ENCODE results near the gene ANKRD40. TPM values are rescaled to one million over a fixed set of nuclear protein-coding genes. Genes with fewer than 3 reads are reported as not detected.

The ANKRD40 gene
- total and polyA plus RNA-seq, 4 donors = 6.2 to 15.1 (median 9.7) TPM

DNA sequence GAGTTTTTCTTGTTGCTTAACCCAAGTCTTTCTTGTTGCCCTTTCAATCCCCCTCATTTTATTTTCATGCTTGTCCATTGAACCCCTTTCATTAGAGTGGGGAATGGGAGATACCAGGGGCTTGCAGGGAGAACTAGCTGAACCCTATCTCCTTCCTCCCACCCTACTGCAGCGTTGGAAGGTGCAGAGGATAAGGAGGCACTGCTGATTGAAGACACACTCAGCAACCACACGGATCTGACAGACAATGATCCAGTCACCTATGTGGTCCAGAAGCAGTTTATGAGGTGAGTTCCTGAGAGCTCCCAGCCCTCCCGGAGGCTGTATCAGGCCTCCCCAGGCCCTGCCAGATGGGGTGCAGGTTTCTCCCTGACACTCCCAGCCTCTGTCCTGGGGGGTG is 32.5 kb downstream of the ANKRD40 start (continued):
- TF ChIP-seq, protein P1, sequence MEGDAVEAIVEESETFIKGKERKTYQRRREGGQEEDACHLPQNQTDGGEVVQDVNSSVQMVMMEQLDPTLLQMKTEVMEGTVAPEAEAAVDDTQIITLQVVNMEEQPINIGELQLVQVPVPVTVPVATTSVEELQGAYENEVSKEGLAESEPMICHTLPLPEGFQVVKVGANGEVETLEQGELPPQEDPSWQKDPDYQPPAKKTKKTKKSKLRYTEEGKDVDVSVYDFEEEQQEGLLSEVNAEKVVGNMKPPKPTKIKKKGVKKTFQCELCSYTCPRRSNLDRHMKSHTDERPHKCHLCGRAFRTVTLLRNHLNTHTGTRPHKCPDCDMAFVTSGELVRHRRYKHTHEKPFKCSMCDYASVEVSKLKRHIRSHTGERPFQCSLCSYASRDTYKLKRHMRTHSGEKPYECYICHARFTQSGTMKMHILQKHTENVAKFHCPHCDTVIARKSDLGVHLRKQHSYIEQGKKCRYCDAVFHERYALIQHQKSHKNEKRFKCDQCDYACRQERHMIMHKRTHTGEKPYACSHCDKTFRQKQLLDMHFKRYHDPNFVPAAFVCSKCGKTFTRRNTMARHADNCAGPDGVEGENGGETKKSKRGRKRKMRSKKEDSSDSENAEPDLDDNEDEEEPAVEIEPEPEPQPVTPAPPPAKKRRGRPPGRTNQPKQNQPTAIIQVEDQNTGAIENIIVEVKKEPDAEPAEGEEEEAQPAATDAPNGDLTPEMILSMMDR (IDR thresholded peaks at IDR 0.05; ENCODE audit: low read depth, low read length, missing input control) = no peak
- no peak for TF ChIP-seq NR2F2 (IDR thresholded peaks at IDR 0.05)
- no peak for TF ChIP-seq GABPA (IDR thresholded peaks at IDR 0.05 in 1 of 2, conservative IDR thresholded peaks at IDR 0.05 in 1 of 2)

DNA sequence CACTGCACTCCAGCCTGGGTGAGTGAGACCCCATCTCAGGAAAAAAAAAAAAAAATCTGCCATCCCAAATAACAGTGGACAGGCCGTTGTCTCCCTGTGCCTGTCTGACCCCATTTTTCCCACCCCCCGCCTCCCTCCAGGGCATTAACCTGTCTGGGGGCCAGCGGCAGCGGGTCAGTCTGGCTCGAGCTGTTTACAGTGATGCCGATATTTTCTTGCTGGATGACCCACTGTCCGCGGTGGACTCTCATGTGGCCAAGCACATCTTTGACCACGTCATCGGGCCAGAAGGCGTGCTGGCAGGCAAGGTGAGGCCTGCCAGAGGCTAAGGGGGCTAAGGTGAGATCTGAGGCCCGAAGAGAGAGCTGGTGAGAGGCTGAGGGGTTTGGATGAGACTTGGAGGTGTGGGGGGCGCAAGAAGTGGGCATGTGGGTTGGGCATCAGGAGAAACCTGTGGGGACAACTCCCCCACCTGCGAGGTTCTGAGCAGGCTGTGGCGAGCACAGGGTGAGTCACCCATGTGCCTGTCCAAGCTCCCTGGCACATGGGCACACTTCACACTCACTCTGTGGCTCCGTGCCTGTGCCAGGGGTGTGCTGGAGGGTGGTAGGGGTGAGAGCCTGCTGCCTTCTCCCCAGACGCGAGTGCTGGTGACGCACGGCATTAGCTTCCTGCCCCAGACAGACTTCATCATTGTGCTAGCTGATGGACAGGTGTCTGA is 34.7 kb downstream of the ANKRD40 start:
- peak overlapping the region; percentile 72 to 80 for H3K27ac ChIP-seq (ENCODE audit: low read depth in 1 of 2, low read length in 2 of 2)
- H3K9me3 ChIP-seq (ENCODE audit: control insufficient read depth in 4 of 4, low read length in 3 of 4) = no peaks in the 10 kb centered on the region
- H3K36me3 ChIP-seq (ENCODE audit: control insufficient read depth in 4 of 4, insufficient read depth in 3 of 4, low read depth in 1 of 4, low read length in 3 of 4) = peaks cover 0 to 16% (median 9%) of the 10 kb centered on the region in 4 donors
- no peak overlapping the region for H3K9ac ChIP-seq (ENCODE audit: low read depth in 1 of 2, low read length in 2 of 2)
- DNase-seq (ENCODE audit: low spot score) = no peak
- no peak for TF ChIP-seq JUND (IDR thresholded peaks at IDR 0.05)
- TF ChIP-seq RAD21 (IDR thresholded peaks at IDR 0.05) = no peak
- TF ChIP-seq HNF4A (conservative IDR thresholded peaks at IDR 0.05) = no peak
- TF ChIP-seq NR2F2 (IDR thresholded peaks at IDR 0.05) = no peak
- no peak for TF ChIP-seq SP1 (IDR thresholded peaks at IDR 0.05)
- no peak for TF ChIP-seq YY1 (IDR thresholded peaks at IDR 0.05)
- no peak for TF ChIP-seq FOXA2 (IDR thresholded peaks at IDR 0.05)
- no peak for TF ChIP-seq GABPA (IDR thresholded peaks at IDR 0.05 in 1 of 2, conservative IDR thresholded peaks at IDR 0.05 in 1 of 2)
- TF ChIP-seq HNF4G (IDR thresholded peaks at IDR 0.05) = no peak
- H3K4me1 ChIP-seq (ENCODE audit: control insufficient read depth in 4 of 4, insufficient read depth in 4 of 4, low read length in 3 of 4) = peaks cover 12 to 41% (median 27%) of the 10 kb centered on the region in 4 donors
- H3K27me3 ChIP-seq (ENCODE audit: control insufficient read depth in 4 of 4, insufficient read depth in 4 of 4, low read length in 3 of 4) = no peaks in the 10 kb centered on the region
- no peak overlapping the region for H3K4me3 ChIP-seq (ENCODE audit: low read depth in 1 of 3, low read length in 3 of 3)
- WGBS = 89% methylated on average over 20 of the region's 20 CpGs

DNA sequence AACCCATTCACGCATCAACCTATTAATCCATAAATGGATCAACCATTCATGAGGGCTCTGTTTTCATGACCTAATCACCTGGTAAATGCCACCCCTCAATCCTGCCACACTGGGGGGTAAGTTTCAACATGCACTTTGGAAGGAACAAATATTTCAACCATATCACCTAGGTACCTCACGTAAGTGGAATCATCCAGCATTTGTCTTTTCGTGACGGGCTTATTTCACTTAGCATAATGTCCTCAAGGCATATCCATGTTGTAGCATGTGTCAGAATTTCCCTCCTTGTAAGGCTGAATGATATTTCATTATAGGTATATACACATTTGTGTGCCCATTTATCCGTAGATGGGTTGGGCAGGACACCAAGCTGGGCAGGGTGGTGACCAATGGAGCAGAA is 35.6 kb downstream of the ANKRD40 start:
- DNase-seq (ENCODE audit: low spot score) = no peak
- Histone ChIP-seq H3K27me3 (ENCODE audit: control insufficient read depth in 4 of 4, insufficient read depth in 4 of 4, low read length in 3 of 4) (no peaks in the 10 kb centered on the region), H3K9me3 (ENCODE audit: control insufficient read depth in 4 of 4, low read length in 3 of 4) (no peaks in the 10 kb centered on the region), H3K36me3 (ENCODE audit: control insufficient read depth in 4 of 4, insufficient read depth in 3 of 4, low read depth in 1 of 4, low read length in 3 of 4) (peaks cover 0 to 15% (median 4%) of the 10 kb centered on the region in 4 donors), H3K27ac (ENCODE audit: low read depth in 1 of 2, low read length in 2 of 2) (peak overlapping the region in 1 of 2 donors; percentile 80), H3K9ac (ENCODE audit: low read depth in 1 of 2, low read length in 2 of 2) (no peak overlapping the region), H3K4me1 (ENCODE audit: control insufficient read depth in 4 of 4, insufficient read depth in 4 of 4, low read length in 3 of 4) (peaks cover 16 to 44% (median 33%) of the 10 kb centered on the region in 4 donors), H3K4me3 (ENCODE audit: low read depth in 1 of 3, low read length in 3 of 3) (no peak overlapping the region)
- TF ChIP-seq HNF4G (IDR thresholded peaks at IDR 0.05) = no peak
- TF ChIP-seq, protein P2, sequence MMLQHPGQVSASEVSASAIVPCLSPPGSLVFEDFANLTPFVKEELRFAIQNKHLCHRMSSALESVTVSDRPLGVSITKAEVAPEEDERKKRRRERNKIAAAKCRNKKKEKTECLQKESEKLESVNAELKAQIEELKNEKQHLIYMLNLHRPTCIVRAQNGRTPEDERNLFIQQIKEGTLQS (IDR thresholded peaks at IDR 0.05) = no peak
- no peak for TF ChIP-seq RAD21 (IDR thresholded peaks at IDR 0.05)
- no peak for TF ChIP-seq FOXA1 (IDR thresholded peaks at IDR 0.05)
- TF ChIP-seq HNF4A (conservative IDR thresholded peaks at IDR 0.05) = no peak
- TF ChIP-seq TAF1 (conservative IDR thresholded peaks at IDR 0.05) = no peak
- TF ChIP-seq, protein P1 (IDR thresholded peaks at IDR 0.05; ENCODE audit: low read depth, low read length, missing input control) = no peak
- TF ChIP-seq, protein P3, sequence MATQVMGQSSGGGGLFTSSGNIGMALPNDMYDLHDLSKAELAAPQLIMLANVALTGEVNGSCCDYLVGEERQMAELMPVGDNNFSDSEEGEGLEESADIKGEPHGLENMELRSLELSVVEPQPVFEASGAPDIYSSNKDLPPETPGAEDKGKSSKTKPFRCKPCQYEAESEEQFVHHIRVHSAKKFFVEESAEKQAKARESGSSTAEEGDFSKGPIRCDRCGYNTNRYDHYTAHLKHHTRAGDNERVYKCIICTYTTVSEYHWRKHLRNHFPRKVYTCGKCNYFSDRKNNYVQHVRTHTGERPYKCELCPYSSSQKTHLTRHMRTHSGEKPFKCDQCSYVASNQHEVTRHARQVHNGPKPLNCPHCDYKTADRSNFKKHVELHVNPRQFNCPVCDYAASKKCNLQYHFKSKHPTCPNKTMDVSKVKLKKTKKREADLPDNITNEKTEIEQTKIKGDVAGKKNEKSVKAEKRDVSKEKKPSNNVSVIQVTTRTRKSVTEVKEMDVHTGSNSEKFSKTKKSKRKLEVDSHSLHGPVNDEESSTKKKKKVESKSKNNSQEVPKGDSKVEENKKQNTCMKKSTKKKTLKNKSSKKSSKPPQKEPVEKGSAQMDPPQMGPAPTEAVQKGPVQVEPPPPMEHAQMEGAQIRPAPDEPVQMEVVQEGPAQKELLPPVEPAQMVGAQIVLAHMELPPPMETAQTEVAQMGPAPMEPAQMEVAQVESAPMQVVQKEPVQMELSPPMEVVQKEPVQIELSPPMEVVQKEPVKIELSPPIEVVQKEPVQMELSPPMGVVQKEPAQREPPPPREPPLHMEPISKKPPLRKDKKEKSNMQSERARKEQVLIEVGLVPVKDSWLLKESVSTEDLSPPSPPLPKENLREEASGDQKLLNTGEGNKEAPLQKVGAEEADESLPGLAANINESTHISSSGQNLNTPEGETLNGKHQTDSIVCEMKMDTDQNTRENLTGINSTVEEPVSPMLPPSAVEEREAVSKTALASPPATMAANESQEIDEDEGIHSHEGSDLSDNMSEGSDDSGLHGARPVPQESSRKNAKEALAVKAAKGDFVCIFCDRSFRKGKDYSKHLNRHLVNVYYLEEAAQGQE (IDR thresholded peaks at IDR 0.05) = no peak
- no peak for TF ChIP-seq FOXA2 (IDR thresholded peaks at IDR 0.05)
- TF ChIP-seq RXRA (IDR thresholded peaks at IDR 0.05) = no peak
- TF ChIP-seq JUND (IDR thresholded peaks at IDR 0.05) = no peak
- no peak for TF ChIP-seq NR2F2 (IDR thresholded peaks at IDR 0.05)
- no peak for TF ChIP-seq EGR1 (IDR thresholded peaks at IDR 0.05; ENCODE audit: low read depth in 2 of 2)
- 93% methylated on average over 5 of the region's 5 CpGs for WGBS

Measured in liver (tissue), 9 donors.